GM12873 (cell line): ENCODE results near the gene PKIG.
A peak's percentile ranks its signal among the peaks of the same experiment; 100 is the strongest.

Experiments
- TF ChIP-seq, protein P1 (sequence below): IDR thresholded peaks from 2 replicates; pipeline ENCODE4 v1.5.1; 2012; ENCODE audit warnings: low read depth, mild to moderate bottlenecking, moderate library complexity, low read length, control low read depth; ENCODE audit not compliant: insufficient read depth; ENCODE audit errors: missing control alignments

The PKIG gene

DNA sequence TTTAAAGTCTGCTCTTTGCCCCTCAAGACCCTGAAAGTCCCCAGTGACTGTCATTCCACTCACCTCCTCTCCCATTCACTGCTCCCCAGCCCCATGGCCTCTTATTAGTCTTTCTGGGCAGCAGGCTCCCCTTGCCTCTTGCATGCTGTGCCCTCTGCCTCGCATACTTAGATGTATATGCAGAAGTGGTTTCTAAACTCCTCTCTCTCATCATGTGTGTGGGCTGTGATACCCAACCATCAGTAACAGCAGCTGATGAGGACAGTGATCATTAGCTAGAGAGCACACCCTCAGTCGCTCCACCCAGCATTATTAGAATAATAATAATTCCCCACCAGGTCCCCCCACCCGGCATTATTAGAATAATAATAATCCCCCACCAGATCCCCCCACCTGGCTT is 14.5 kb downstream of the PKIG start:
- TF ChIP-seq, protein P1, sequence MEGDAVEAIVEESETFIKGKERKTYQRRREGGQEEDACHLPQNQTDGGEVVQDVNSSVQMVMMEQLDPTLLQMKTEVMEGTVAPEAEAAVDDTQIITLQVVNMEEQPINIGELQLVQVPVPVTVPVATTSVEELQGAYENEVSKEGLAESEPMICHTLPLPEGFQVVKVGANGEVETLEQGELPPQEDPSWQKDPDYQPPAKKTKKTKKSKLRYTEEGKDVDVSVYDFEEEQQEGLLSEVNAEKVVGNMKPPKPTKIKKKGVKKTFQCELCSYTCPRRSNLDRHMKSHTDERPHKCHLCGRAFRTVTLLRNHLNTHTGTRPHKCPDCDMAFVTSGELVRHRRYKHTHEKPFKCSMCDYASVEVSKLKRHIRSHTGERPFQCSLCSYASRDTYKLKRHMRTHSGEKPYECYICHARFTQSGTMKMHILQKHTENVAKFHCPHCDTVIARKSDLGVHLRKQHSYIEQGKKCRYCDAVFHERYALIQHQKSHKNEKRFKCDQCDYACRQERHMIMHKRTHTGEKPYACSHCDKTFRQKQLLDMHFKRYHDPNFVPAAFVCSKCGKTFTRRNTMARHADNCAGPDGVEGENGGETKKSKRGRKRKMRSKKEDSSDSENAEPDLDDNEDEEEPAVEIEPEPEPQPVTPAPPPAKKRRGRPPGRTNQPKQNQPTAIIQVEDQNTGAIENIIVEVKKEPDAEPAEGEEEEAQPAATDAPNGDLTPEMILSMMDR = no peak

- TF ChIP-seq, protein P1 = no peak
Observed at GRCh38 chr20:44597516-44597915, 15.1 kb downstream of the PKIG start.

GRCh38 chr20:44597930-44598329 is 15.6 kb downstream of the PKIG start:
- TF ChIP-seq, protein P1 = no peak

- TF ChIP-seq, protein P1 = peak; percentile 43
Observed at GRCh38 chr20:44598423-44599305, 16.3 kb downstream of the PKIG start.

- TF ChIP-seq, protein P1 = no peak
Observed at GRCh38 chr20:44599715-44600114, 17.3 kb downstream of the PKIG start.

- TF ChIP-seq, protein P1 = no peak
Observed at GRCh38 chr20:44600301-44600700, 17.9 kb downstream of the PKIG start.

GRCh38 chr20:44600758-44601201 is 18.4 kb downstream of the PKIG start:
- TF ChIP-seq, protein P1 = no peak
